GM18526 (cell line): ENCODE results near the gene ROR2.

Experiments used
- POLR2A ChIP-seq: IDR thresholded peaks from 3 replicates; pipeline ENCODE4 v1.6.1; 2011; ENCODE audit not compliant: insufficient read length; ENCODE audit errors: extremely low read depth

Gene ROR2

GRCh38 chr9:91519520-91520277 is 430.3 kb downstream of the ROR2 start:
- no peak for TF ChIP-seq POLR2A

- no peak for TF ChIP-seq POLR2A
These were observed 431.6 kb downstream of the ROR2 start for GRCh38 chr9:91518462-91518861.

GRCh38 chr9:91517801-91518200 is 432.2 kb downstream of the ROR2 start:
- TF ChIP-seq POLR2A: no peak

- no peak for TF ChIP-seq POLR2A
These were observed 433.3 kb downstream of the ROR2 start for GRCh38 chr9:91516777-91517176.

GRCh38 chr9:91516081-91516480 is 433.9 kb downstream of the ROR2 start:
- no peak for TF ChIP-seq POLR2A

GRCh38 chr9:91515074-91515687 is 434.8 kb downstream of the ROR2 start:
- TF ChIP-seq POLR2A: no peak
